IMR-90 (cell line): ENCODE measurements around the gene APP. TPM values are rescaled to one million over a fixed set of nuclear protein-coding genes. Genes with fewer than 3 reads are reported as not detected.

Source experiments
- ATAC-seq: fragments of 200-7000 bp; cut with Tn5 transposase; 2 replicates; pipeline ENCODE4 v1.9.1; 2020; ENCODE audit warnings: low read depth, mild to moderate bottlenecking, moderate library complexity
- BruUV-seq: library from RNA; stranded (reverse); fragments of 400-500 nt; replicated peaks from 2 replicates; lab custom pipeline; 2021; lab: Mats Ljungman, UMichigan
- CTCF ChIA-PET: fragments of 300-600 bp; formaldehyde crosslinking; extraction: SDS; loops from one replicate; lab custom pipeline; 2021; ENCODE audit warnings: antibody characterized with exemption; lab: Yijun Ruan, JAX
- POLR2A ChIA-PET: fragments of 300-600 bp; sonication (Branson Sonifier 250); formaldehyde crosslinking; loops from one replicate; lab custom pipeline; 2022; ENCODE audit warnings: antibody characterized with exemption; ENCODE audit not compliant: unreplicated experiment; lab: Charles Lee
- DNase-seq: peaks from one replicate; pipeline ENCODE4 v3.0.0; 2013
- H2AFZ ChIP-seq: replicated peaks from 2 replicates; pipeline ENCODE3; 2013; ENCODE audit warnings: low read length, mild to moderate bottlenecking; ENCODE audit not compliant: poor library complexity
- H2AK5ac ChIP-seq: 2 replicates; pipeline ENCODE4 v1.6.1; 2013; ENCODE audit warnings: low read depth, low read length, inconsistent platforms
- H2AK9ac ChIP-seq: replicated peaks from 2 replicates; pipeline ENCODE3; 2013; ENCODE audit warnings: mild to moderate bottlenecking, low read depth, low read length, moderate library complexity; ENCODE audit not compliant: poor library complexity
- H2BK120ac ChIP-seq: 2 replicates; pipeline ENCODE4 v1.6.1; 2013; ENCODE audit warnings: low read depth, low read length, inconsistent platforms
- H2BK15ac ChIP-seq: 3 replicates; pipeline ENCODE4 v1.6.1; 2013; ENCODE audit warnings: low read depth, low read length, inconsistent platforms
- H2BK20ac ChIP-seq: 2 replicates; pipeline ENCODE4 v1.6.1; 2013; ENCODE audit warnings: low read depth, mild to moderate bottlenecking, inconsistent platforms, low read length, moderate library complexity
- H2BK5ac ChIP-seq: 2 replicates; pipeline ENCODE4 v1.6.1; 2013; ENCODE audit warnings: mild to moderate bottlenecking, low read depth, low read length, inconsistent platforms; ENCODE audit not compliant: poor library complexity, severe bottlenecking
- H3K14ac ChIP-seq: replicated peaks from 2 replicates; pipeline ENCODE4 v1.6.1; 2013; ENCODE audit warnings: low read depth, low read length, inconsistent platforms
- H3K18ac ChIP-seq: 2 replicates; pipeline ENCODE4 v1.6.1; 2013; ENCODE audit warnings: low read depth, low read length, control low read depth
- H3K23ac ChIP-seq: 2 replicates; pipeline ENCODE4 v1.6.1; 2013; ENCODE audit warnings: low read depth, low read length, inconsistent platforms
- H3K27ac ChIP-seq: 2 replicates; pipeline ENCODE4 v1.5.1; 2013; ENCODE audit warnings: mild to moderate bottlenecking, control low read depth, low read length; ENCODE audit not compliant: insufficient read depth
- H3K27me3 ChIP-seq: 2 replicates; pipeline ENCODE4 v1.6.1; 2013; ENCODE audit warnings: low read length; ENCODE audit not compliant: control insufficient read depth, insufficient read depth
- H3K36me3 ChIP-seq: 2 replicates; pipeline ENCODE4 v1.6.1; 2013; ENCODE audit warnings: low read length, mixed read lengths; ENCODE audit not compliant: control insufficient read depth, insufficient read depth
- H3K4ac ChIP-seq: 2 replicates; pipeline ENCODE4 v1.6.1; 2013; ENCODE audit warnings: low read depth, low read length, inconsistent platforms
- H3K4me1 ChIP-seq: 2 replicates; pipeline ENCODE4 v1.6.1; 2013; ENCODE audit warnings: low read length, mixed read lengths; ENCODE audit not compliant: control insufficient read depth, insufficient read depth
- H3K4me2 ChIP-seq: 2 replicates; pipeline ENCODE4 v1.6.1; 2013; ENCODE audit warnings: low read depth, mild to moderate bottlenecking, control low read depth, low read length, moderate library complexity
- H3K4me3 ChIP-seq: 2 replicates; pipeline ENCODE4 v1.5.1; 2013; ENCODE audit warnings: low read depth, mild to moderate bottlenecking, control low read depth, low read length, moderate library complexity; ENCODE audit not compliant: insufficient read depth
- H3K56ac ChIP-seq: 2 replicates; pipeline ENCODE4 v1.6.1; 2013; ENCODE audit warnings: low read length, inconsistent platforms; ENCODE audit not compliant: insufficient read depth; ENCODE audit errors: extremely low read depth
- H3K79me1 ChIP-seq, 2 experiments: 2 replicates each; pipeline ENCODE4 v1.6.1; 2013; ENCODE audit warnings: low read length in 2 of 2, inconsistent platforms in 1 of 2, low read depth in 1 of 2
- H3K9ac ChIP-seq: 2 replicates; pipeline ENCODE4 v1.6.1; 2013; ENCODE audit warnings: low read depth, low read length, control low read depth
- H3K9me1 ChIP-seq: 2 replicates; pipeline ENCODE4 v1.6.1; 2013; ENCODE audit warnings: low read length, inconsistent platforms; ENCODE audit not compliant: insufficient read depth
- H3K9me3 ChIP-seq: 2 replicates; pipeline ENCODE4 v1.6.1; 2013; ENCODE audit warnings: low read length; ENCODE audit not compliant: control insufficient read depth, insufficient read depth
- H4K20me1 ChIP-seq: 2 replicates; pipeline ENCODE4 v1.6.1; 2013; ENCODE audit warnings: low read length, inconsistent platforms; ENCODE audit not compliant: insufficient read depth
- H4K5ac ChIP-seq: 2 replicates; pipeline ENCODE4 v1.6.1; 2013; ENCODE audit warnings: mild to moderate bottlenecking, low read depth, low read length, control low read depth
- H4K8ac ChIP-seq, 2 experiments: 2 replicates each; pipeline ENCODE4 v1.6.1; 2013; ENCODE audit warnings: low read depth in 2 of 2, low read length in 2 of 2, control low read depth in 1 of 2, inconsistent platforms in 1 of 2
- H4K91ac ChIP-seq: 2 replicates; pipeline ENCODE4 v1.6.1; 2013; ENCODE audit warnings: low read depth, low read length, inconsistent platforms; ENCODE audit not compliant: insufficient read depth
- BHLHE40 ChIP-seq: fragments of 150-350 bp; IDR thresholded peaks from 2 replicates; pipeline ENCODE4 v1.6.1; 2016; ENCODE audit warnings: mild to moderate bottlenecking, low read depth, low read length
- MAZ ChIP-seq: IDR thresholded peaks from 2 replicates; pipeline ENCODE4 v1.6.1; 2012; ENCODE audit warnings: low read depth, mild to moderate bottlenecking, low read length, improper control_type of control experiment, moderate library complexity, borderline replicate concordance
- RAD21 ChIP-seq: IDR thresholded peaks from 2 replicates; pipeline ENCODE4 v1.6.1; 2012; ENCODE audit warnings: low read length, improper control_type of control experiment
- WGBS, 2 experiments: methylation state at CpG; one replicate each; pipeline versions ENCODE4 v1.1.5 to v1.1.7; 2013; ENCODE audit warnings: missing lambda C conversion rate in 2 of 2; ENCODE audit not compliant: insufficient read length in 1 of 2; ENCODE audit errors: extremely low coverage in 2 of 2; 5-methylcytosine and 5-hydroxymethylcytosine counted together
- dilution Hi-C: fragments of 300-500 bp; cut with HindIII; formaldehyde crosslinking; loops from one replicate; pipeline ENCODE4 v1.14.3; 2018; ENCODE audit warnings: low sequenced_read_pairs; ENCODE audit not compliant: unreplicated experiment
- in situ Hi-C: fragments of 300-500 bp; cut with MboI; formaldehyde crosslinking; loops from 3 replicates; pipeline ENCODE4 v1.14.3; 2019; ENCODE audit warnings: low sequenced_read_pairs, inconsistent platforms, mixed read lengths
- intact Hi-C: fragments of 100-400 bp; cut with micrococcal nuclease; formaldehyde crosslinking; loops from 2 replicates; pipeline ENCODE4 v1.10.0; 2022
- polyA plus RNA-seq, 3 experiments: library from polyadenylated mRNA; depleted of rRNA; stranded (reverse); fragments of >200 nt; gene quantifications; 2 replicates each; pipeline ENCODE4 v1.2.3, GENCODE V29; 2012; ENCODE audit warnings: low replicate concordance in 1 of 3
- total RNA-seq: library from RNA; depleted of rRNA; stranded (reverse); fragments of >200 nt; gene quantifications from 2 replicates; pipeline ENCODE4 v1.2.3, GENCODE V29; 2012

The APP gene
- total and polyA plus RNA-seq, 2 of the 4 experiments (the other 2 are of a cell fraction): 191 to 530 TPM

GRCh38 chr21:26052057-26052456 is 118.5 kb downstream of the APP start:
- no peak overlapping the region for H4K91ac ChIP-seq
- no peaks in the 10 kb centered on the region for H3K9me3 ChIP-seq
- H2BK5ac ChIP-seq: no peak overlapping the region
- no peak overlapping the region for H3K18ac ChIP-seq
- no peaks in the 10 kb centered on the region for H4K20me1 ChIP-seq
- H3K27me3 ChIP-seq: no peaks in the 10 kb centered on the region
- no TSS peak for BruUV-seq
- H4K5ac ChIP-seq: no peak overlapping the region
- H2BK15ac ChIP-seq: no peak overlapping the region
- H3K4me3 ChIP-seq: no peak overlapping the region
- H2AFZ ChIP-seq: no peak overlapping the region
- no peak overlapping the region for H3K27ac ChIP-seq
- no peaks in the 10 kb centered on the region; the same call in 1 of the 2 replicates for H3K9me1 ChIP-seq
- H3K14ac ChIP-seq: no peak overlapping the region
- peaks cover 13% of the 10 kb centered on the region for H3K36me3 ChIP-seq
- in situ Hi-C loops: no loop called here
- H4K8ac ChIP-seq: no peak overlapping the region
- H2BK20ac ChIP-seq: no peak overlapping the region
- DNase-seq (no peak), ATAC-seq (no peak)
- H3K9ac ChIP-seq: no peak overlapping the region
- TF ChIP-seq BHLHE40 (no peak), MAZ (no peak), RAD21 (no peak)
- H2BK120ac ChIP-seq: no peak overlapping the region
- no peak overlapping the region for H2AK9ac ChIP-seq
- POLR2A ChIA-PET: no interaction called here
- dilution Hi-C loops: no loop called here
- H2AK5ac ChIP-seq: no peak overlapping the region
- H3K56ac ChIP-seq: no peak overlapping the region
- WGBS, 2 experiments: no CpG with 5 or more reads among the region's 2 CpGs
- H3K23ac ChIP-seq: no peak overlapping the region
- no peak overlapping the region for H3K4me2 ChIP-seq
- intact Hi-C loops: no loop called here
- no peak overlapping the region for H3K4ac ChIP-seq
- CTCF ChIA-PET: interaction anchor here (1.1 kb wide), 1 partner anchor 119 kb away, joined by 3 read pairs; no protein-coding TSS in a partner anchor
- H3K79me1 ChIP-seq: peaks cover 35 to 41% of the 10 kb centered on the region in 2 experiments
- peaks cover 1% of the 10 kb centered on the region; the same call in 1 of the 2 replicates for H3K4me1 ChIP-seq
